Esophagus (tissue), 2 donors: ENCODE results near the gene IGLL5. TPM values are rescaled to one million over a fixed set of nuclear protein-coding genes. Genes with fewer than 3 reads are reported as not detected.
A peak's percentile ranks its signal among the peaks of the same experiment; 100 is the strongest.

ENCODE experiments used
- H3K27ac ChIP-seq, 2 donors: one replicate each; pipeline ENCODE4 v1.5.1; 2013; ENCODE audit warnings: low read depth in 2 of 2, mild to moderate bottlenecking in 2 of 2, inconsistent platforms in 1 of 2, low read length in 1 of 2, moderate library complexity in 1 of 2
- H3K27me3 ChIP-seq, 2 donors: one replicate each; pipeline ENCODE4 v1.6.1; 2013; ENCODE audit warnings: low read length in 2 of 2, control low read depth in 1 of 2, mild to moderate bottlenecking in 1 of 2; ENCODE audit not compliant: insufficient read depth in 2 of 2, control insufficient read depth in 1 of 2
- H3K36me3 ChIP-seq, 2 donors: one replicate each; pipeline ENCODE4 v1.6.1; 2013; ENCODE audit warnings: low read length in 1 of 2; ENCODE audit not compliant: control insufficient read depth in 2 of 2, insufficient read depth in 2 of 2
- H3K4me1 ChIP-seq, 2 donors: one replicate each; pipeline ENCODE4 v1.6.1; 2013; ENCODE audit warnings: low read length in 1 of 2; ENCODE audit not compliant: control insufficient read depth in 2 of 2, insufficient read depth in 2 of 2
- H3K4me3 ChIP-seq, 2 donors: one replicate each; pipeline ENCODE4 v1.5.1; 2013; ENCODE audit warnings: low read length in 2 of 2, mild to moderate bottlenecking in 2 of 2, low read depth in 1 of 2, moderate library complexity in 1 of 2
- H3K9me3 ChIP-seq, 2 donors: one replicate each; pipeline ENCODE4 v1.6.1; 2013; ENCODE audit warnings: mild to moderate bottlenecking in 2 of 2, low read depth in 1 of 2, low read length in 1 of 2, moderate library complexity in 1 of 2; ENCODE audit not compliant: control insufficient read depth in 2 of 2, insufficient read depth in 1 of 2
- WGBS, 2 donors: extraction: QIAGEN DNeasy Blood & Tissue Kit; methylation state at CpG; one replicate each; pipeline ENCODE4 v1.1.7; 2013; 5-methylcytosine and 5-hydroxymethylcytosine counted together
- polyA plus RNA-seq, 2 donors: library from polyadenylated mRNA; stranded (reverse); fragments of 200-250 nt; gene quantifications; one replicate each; pipeline ENCODE4 v1.2.3, GENCODE V29; 2013
- donor health status: healthy with polysubstance abuse.
- donor health status: Bipolar disorder and iron deficiency.

Gene IGLL5
- polyA plus RNA-seq, 2 donors: 0.47 to 1.3 TPM

- Histone ChIP-seq H3K27ac (no peak overlapping the region), H3K36me3 (no peaks in the 10 kb centered on the region), H3K4me3 (no peak overlapping the region), H3K27me3 (no peaks in the 10 kb centered on the region), H3K9me3 (no peaks in the 10 kb centered on the region), H3K4me1 (no peaks in the 10 kb centered on the region)
- 81 to 86% methylated on average over 9 of the region's 9 CpGs for WGBS, 2 donors
Measured at GRCh38 chr22:22857607-22858558, 29.7 kb upstream of the IGLL5 start.

GRCh38 chr22:22858559-22858937 is 29.1 kb upstream of the IGLL5 start:
- Histone ChIP-seq H3K27ac (no peak overlapping the region), H3K4me1 (no peaks in the 10 kb centered on the region), H3K36me3 (no peaks in the 10 kb centered on the region), H3K4me3 (no peak overlapping the region), H3K9me3 (no peaks in the 10 kb centered on the region), H3K27me3 (peaks cover 0 to 2% of the 10 kb centered on the region in 2 donors)
- 73 to 81% methylated on average over 2 of the region's 2 CpGs for WGBS, 2 donors

GRCh38 chr22:22863001-22863400 is 24.6 kb upstream of the IGLL5 start:
- H3K36me3 ChIP-seq: no peaks in the 10 kb centered on the region
- H3K27me3 ChIP-seq: peaks cover 0 to 4% of the 10 kb centered on the region in 2 donors
- 62 to 86% methylated on average over 2 of the region's 2 CpGs for WGBS, 2 donors
- H3K4me1 ChIP-seq: no peaks in the 10 kb centered on the region
- no peaks in the 10 kb centered on the region for H3K9me3 ChIP-seq
- no peak overlapping the region for H3K4me3 ChIP-seq
- H3K27ac ChIP-seq: no peak overlapping the region

GRCh38 chr22:22865311-22866072 is 22.1 kb upstream of the IGLL5 start:
- Histone ChIP-seq H3K4me3 (no peak overlapping the region), H3K27me3 (peaks cover 0 to 4% of the 10 kb centered on the region in 2 donors), H3K9me3 (no peaks in the 10 kb centered on the region), H3K36me3 (no peaks in the 10 kb centered on the region), H3K4me1 (no peaks in the 10 kb centered on the region), H3K27ac (peak overlapping the region in 1 of 2 donors; percentile 18)
- 43 to 49% methylated on average over 5 of the region's 5 CpGs for WGBS, 2 donors

GRCh38 chr22:22866381-22867111 is 21.1 kb upstream of the IGLL5 start:
- Histone ChIP-seq H3K36me3 (no peaks in the 10 kb centered on the region), H3K4me1 (no peaks in the 10 kb centered on the region), H3K9me3 (no peaks in the 10 kb centered on the region), H3K27ac (no peak overlapping the region), H3K4me3 (no peak overlapping the region), H3K27me3 (peaks cover 0 to 4% of the 10 kb centered on the region in 2 donors)
- WGBS, 2 donors: 50 to 56% methylated on average over 8 of the region's 8 CpGs

GRCh38 chr22:22867996-22868715 is 19.5 kb upstream of the IGLL5 start:
- Histone ChIP-seq H3K36me3 (no peaks in the 10 kb centered on the region), H3K27ac (no peak overlapping the region), H3K4me3 (no peak overlapping the region), H3K9me3 (peaks cover 2 to 3% of the 10 kb centered on the region in 2 donors), H3K27me3 (peaks cover 0 to 4% of the 10 kb centered on the region in 2 donors), H3K4me1 (no peaks in the 10 kb centered on the region)
- WGBS, 2 donors: 75 to 86% methylated on average over 6 of the region's 6 CpGs

GRCh38 chr22:22870577-22871404 is 16.8 kb upstream of the IGLL5 start:
- WGBS, 2 donors: 69 to 71% methylated on average over 8 of the region's 8 CpGs
- no peaks in the 10 kb centered on the region for H3K36me3 ChIP-seq
- H3K9me3 ChIP-seq: peaks cover 2 to 3% of the 10 kb centered on the region in 2 donors
- no peaks in the 10 kb centered on the region for H3K27me3 ChIP-seq
- H3K4me3 ChIP-seq: no peak overlapping the region
- no peak overlapping the region for H3K27ac ChIP-seq
- H3K4me1 ChIP-seq: no peaks in the 10 kb centered on the region

- no peaks in the 10 kb centered on the region for H3K4me1 ChIP-seq
- WGBS, 2 donors: 87 to 88% methylated on average over 10 of the region's 10 CpGs
- peaks cover 2 to 3% of the 10 kb centered on the region in 2 donors for H3K9me3 ChIP-seq
- no peak overlapping the region for H3K4me3 ChIP-seq
- H3K36me3 ChIP-seq: no peaks in the 10 kb centered on the region
- no peak overlapping the region for H3K27ac ChIP-seq
- no peaks in the 10 kb centered on the region for H3K27me3 ChIP-seq
Measured at GRCh38 chr22:22871536-22872278, 15.9 kb upstream of the IGLL5 start.
